Hepatic stellate cell (primary cell): Measurements from ENCODE around the gene ZER1.
"Not testable (repeated sequence)": the region's sequence is repeated elsewhere in the genome, so short reads cannot be mapped to it uniquely, and the experiment has no call there.

ENCODE experiments used
- DNase-seq: peaks from one replicate; pipeline ENCODE4 v3.0.0; 2011; ENCODE audit warnings: low spot score

Gene ZER1

GRCh38 chr9:128771745-128772519 is at the start of gene ZER1:
ZER1 (minus strand) TSS chr9:128771927; CDS start chr9:128755565, 16,362 bp downstream.
- DNase-seq: peak; percentile 98

GRCh38 chr9:128820665-128821583 is 49.2 kb upstream of the ZER1 start:
- DNase-seq: no peak

GRCh38 chr9:128819716-128820664 is 48.3 kb upstream of the ZER1 start:
- DNase-seq: peak; percentile 92

- peak; percentile 49 for DNase-seq
These were observed 47.4 kb upstream of the ZER1 start for GRCh38 chr9:128818839-128819715.

- DNase-seq: peak; percentile 99
These were observed 46.5 kb upstream of the ZER1 start, which contains the start of gene ENDOG for GRCh38 chr9:128818099-128818838. ENDOG (plus strand) TSS chr9:128818500; CDS start chr9:128818685, 185 bp downstream.

GRCh38 chr9:128810873-128811272 is 39.1 kb upstream of the ZER1 start:
- DNase-seq: no peak

- DNase-seq: no peak
These were observed 38.1 kb upstream of the ZER1 start for GRCh38 chr9:128809831-128810230.

- DNase-seq: no peak
These were observed 37.4 kb upstream of the ZER1 start for GRCh38 chr9:128809036-128809599.

GRCh38 chr9:128808543-128808942 is 36.8 kb upstream of the ZER1 start:
- DNase-seq: no peak

GRCh38 chr9:128807827-128808226 is 36.1 kb upstream of the ZER1 start:
- no peak for DNase-seq

- DNase-seq: no peak
These were observed 33.9 kb upstream of the ZER1 start for GRCh38 chr9:128805661-128806060.

GRCh38 chr9:128802482-128802881 is 30.8 kb upstream of the ZER1 start:
- DNase-seq: no peak

GRCh38 chr9:128800061-128800460 is 28.3 kb upstream of the ZER1 start:
- DNase-seq: no peak

- DNase-seq: no peak
These were observed 27.2 kb upstream of the ZER1 start for GRCh38 chr9:128798896-128799295.

GRCh38 chr9:128794961-128795360 is 23.2 kb upstream of the ZER1 start:
- DNase-seq: not testable (repeated sequence)

GRCh38 chr9:128792978-128793686 is 21.4 kb upstream of the ZER1 start:
- DNase-seq: no peak

- DNase-seq: no peak
These were observed 20.4 kb upstream of the ZER1 start for GRCh38 chr9:128792134-128792533.

GRCh38 chr9:128790536-128790935 is 18.8 kb upstream of the ZER1 start:
- DNase-seq: no peak

- no peak for DNase-seq
These were observed 16.7 kb upstream of the ZER1 start for GRCh38 chr9:128788445-128788844.
